HepG2 (cell line): ENCODE measurements around the gene DNAJC18. TPM values are rescaled to one million over a fixed set of nuclear protein-coding genes. Genes with fewer than 3 reads are reported as not detected.

Source experiments
- ATAC-seq: fragments of 200-7000 bp; cut with Tn5 transposase; 3 replicates; pipeline ENCODE4 v1.9.1; 2020; ENCODE audit warnings: mild to moderate bottlenecking, moderate library complexity
- BruUV-seq: library from RNA; stranded (reverse); fragments of 400-500 nt; replicated peaks from 2 replicates; lab custom pipeline; 2021; lab: Mats Ljungman, UMichigan
- CTCF ChIA-PET: fragments of 300-600 bp; formaldehyde crosslinking; extraction: SDS; loops from one replicate; lab custom pipeline; 2021; ENCODE audit warnings: low total read pairs, inconsistent platforms, low intra/inter-chr PET ratio; lab: Yijun Ruan, JAX
- POLR2A ChIA-PET: fragments of 350-600 bp; sonication (Branson Sonifier 250); formaldehyde crosslinking; loops from one replicate; lab custom pipeline; 2020; ENCODE audit warnings: antibody characterized with exemption, inconsistent platforms; lab: Yijun Ruan, JAX
- DNase-seq: peaks from one replicate; pipeline ENCODE4 v3.0.0-alpha.2; 2015; ENCODE audit warnings: low spot score
- FAIRE-seq: peaks from 3 replicates; lab custom pipeline; 2011; peaks lifted over from hg19 to GRCh38; lab: Jason Lieb, UNC
- H2AFZ ChIP-seq: one replicate; pipeline ENCODE4 v1.6.1; 2011; ENCODE audit warnings: low read length, inconsistent platforms
- H3K27ac ChIP-seq: fragments of 300-600 bp; 3 replicates; pipeline ENCODE4 v1.8.0; 2011; ENCODE audit warnings: mixed run types, mild to moderate bottlenecking, mixed read lengths, low read length, inconsistent platforms; ENCODE audit not compliant: insufficient read depth; ENCODE audit errors: extremely low read length
- H3K27me3 ChIP-seq, 2 experiments: fragments of 200-600 bp in 1 of 2; 2 replicates in 1 of 2; 3 replicates in 1 of 2; pipeline versions ENCODE4 v1.6.0 to v1.8.0; 2011; ENCODE audit warnings: low read length in 2 of 2, mild to moderate bottlenecking in 2 of 2, moderate library complexity in 2 of 2, inconsistent platforms in 1 of 2; ENCODE audit not compliant: insufficient read depth in 2 of 2, control insufficient read depth in 1 of 2
- H3K36me3 ChIP-seq, 2 experiments: fragments of 200-600 bp in 1 of 2; replicated peaks in 1 of 2; 2 replicates in 1 of 2; 3 replicates in 1 of 2; pipeline versions ENCODE4 v1.5.1 to v1.8.0; 2011; ENCODE audit warnings: low read length in 2 of 2, inconsistent platforms in 1 of 2; ENCODE audit not compliant: insufficient read depth in 2 of 2, control insufficient read depth in 1 of 2
- H3K4me1 ChIP-seq: 2 replicates; pipeline ENCODE4 v1.5.1; 2012; ENCODE audit warnings: low read length, inconsistent platforms; ENCODE audit not compliant: insufficient read depth
- H3K4me2 ChIP-seq: 2 replicates; pipeline ENCODE4 v1.6.0; 2011; ENCODE audit warnings: low read depth, low read length, inconsistent platforms
- H3K4me3 ChIP-seq, 3 experiments: fragments of 200-600 bp in 1 of 3; sonication (generic), shearing (Covaris generic) in 1 of 3; replicated peaks in 1 of 3; 2 replicates each; pipeline ENCODE4 v1.5.1; 2011 to 2016; ENCODE audit warnings: low read length in 3 of 3, inconsistent platforms in 2 of 3, low read depth in 2 of 3, mild to moderate bottlenecking in 2 of 3, control low read depth in 1 of 3, mixed read lengths in 1 of 3; ENCODE audit not compliant: insufficient read depth in 1 of 3
- H3K79me2 ChIP-seq: one replicate; pipeline ENCODE4 v1.6.1; 2011; ENCODE audit warnings: low read length, inconsistent platforms; ENCODE audit not compliant: insufficient read depth
- H3K9ac ChIP-seq: 2 replicates; pipeline ENCODE4 v1.6.0; 2011; ENCODE audit warnings: mild to moderate bottlenecking, low read depth, low read length, inconsistent platforms; ENCODE audit not compliant: insufficient read depth
- H3K9me3 ChIP-seq: 2 replicates; pipeline ENCODE4 v1.5.1; 2012; ENCODE audit warnings: mild to moderate bottlenecking, low read length
- H4K20me1 ChIP-seq: 2 replicates; pipeline ENCODE4 v1.6.0; 2011; ENCODE audit warnings: inconsistent platforms, mild to moderate bottlenecking, low read length, moderate library complexity; ENCODE audit not compliant: insufficient read depth
- IKZF1 ChIP-seq: fragments of 450-650 bp; IDR thresholded peaks from 2 replicates; pipeline ENCODE4 v1.7.1; 2016
- MNT ChIP-seq: fragments of 450-650 bp; IDR thresholded peaks from 2 replicates; pipeline ENCODE4 v1.6.1; 2016
- MZF1 ChIP-seq: sonication (generic); formaldehyde crosslinking; IDR thresholded peaks from 2 replicates; pipeline ENCODE4 v1.8.1; 2023; ENCODE audit warnings: mild to moderate bottlenecking, missing genetic modification reagents, borderline replicate concordance
- NPAS2 ChIP-seq: sonication (generic); formaldehyde crosslinking; IDR thresholded peaks from 2 replicates; pipeline ENCODE4 v1.8.0; 2022; ENCODE audit warnings: mild to moderate bottlenecking, missing genetic modification reagents, borderline replicate concordance
- RXRB ChIP-seq: IDR thresholded peaks from 2 replicates; pipeline ENCODE4 v1.6.1; 2016; ENCODE audit warnings: borderline replicate concordance, missing genetic modification reagents, missing compliant biosample characterization
- SMAD3 ChIP-seq: sonication (generic); formaldehyde crosslinking; IDR thresholded peaks from 2 replicates; pipeline ENCODE4 v1.4.0; 2020; ENCODE audit warnings: missing genetic modification reagents
- SRSF9 ChIP-seq: fragments of 200-400 bp; formaldehyde crosslinking; IDR thresholded peaks from 2 replicates; pipeline ENCODE4 v1.6.1; 2018; ENCODE audit warnings: borderline replicate concordance, mild to moderate bottlenecking, low read depth, low read length; ENCODE audit not compliant: insufficient read depth, poor library complexity, severe bottlenecking
- ZFP90 ChIP-seq: sonication (generic); formaldehyde crosslinking; IDR thresholded peaks from 2 replicates; pipeline ENCODE4 v1.8.0; 2022; ENCODE audit warnings: missing genetic modification reagents, mild to moderate bottlenecking, inconsistent platforms, borderline replicate concordance
- ZNF280B ChIP-seq: sonication (generic); formaldehyde crosslinking; IDR thresholded peaks from 2 replicates; pipeline ENCODE4 v1.5.0; 2020; ENCODE audit warnings: missing genetic modification reagents, mild to moderate bottlenecking, borderline replicate concordance
- ZNF329 ChIP-seq: sonication (generic); formaldehyde crosslinking; IDR thresholded peaks from 2 replicates; pipeline ENCODE4 v1.9.0; 2021; ENCODE audit warnings: low read depth, mild to moderate bottlenecking, missing genetic modification reagents
- ZNF557 ChIP-seq: sonication (generic); formaldehyde crosslinking; IDR thresholded peaks from 2 replicates; pipeline ENCODE4 v1.4.0; 2020; ENCODE audit warnings: missing genetic modification reagents
- ZNF709 ChIP-seq: sonication (generic); formaldehyde crosslinking; IDR thresholded peaks from 2 replicates; pipeline ENCODE4 v1.5.0; 2020; ENCODE audit warnings: mild to moderate bottlenecking, missing genetic modification reagents
- ZNF773 ChIP-seq: sonication (generic); formaldehyde crosslinking; IDR thresholded peaks from 2 replicates; pipeline ENCODE4 v1.4.0; 2020; ENCODE audit warnings: missing genetic modification reagents, borderline replicate concordance
- WGBS: methylation state at CpG from one replicate; pipeline ENCODE4 v1.1.6; 2017; ENCODE audit warnings: low lambda C conversion rate; 5-methylcytosine and 5-hydroxymethylcytosine counted together
- in situ Hi-C: cut with HindIII; loops from 2 replicates; pipeline ENCODE4 v1.10.0; 2017; ENCODE audit warnings: low pct_unique_long_range_greater_than_20kb; ENCODE audit not compliant: extremely low pct_ligation_motif_present
- intact Hi-C: fragments of 100-400 bp; cut with micrococcal nuclease; formaldehyde crosslinking; loops from one replicate; pipeline ENCODE4 v1.10.0; 2022; ENCODE audit not compliant: unreplicated experiment
- polyA plus RNA-seq, 8 experiments: library from polyadenylated mRNA; depleted of rRNA in 3 of 8; stranded (reverse) in 7 of 8; unstranded in 1 of 8; fragments of >200 nt; fragmentation: Illumina TruSeq in 4 of 8; extraction: Trizol in 4 of 8; gene quantifications; 2 replicates each; pipeline versions ENCODE4 v1.2.1 to v1.2.3, GENCODE V29; 2011 to 2016; ENCODE audit warnings: low read depth in 4 of 8, missing spikeins in 1 of 8, mixed read lengths in 1 of 8; ENCODE audit not compliant: insufficient read depth in 1 of 8
- total RNA-seq, 5 experiments: library from RNA; depleted of rRNA; stranded (reverse); fragments of >200 nt; fragmentation: Illumina TruSeq; extraction: Trizol; gene quantifications; 2 replicates each; pipeline ENCODE4 v1.2.3, GENCODE V29; 2016; ENCODE audit warnings: low read depth in 1 of 5
- TF ChIP-seq, protein P1 (sequence below): sonication (generic); formaldehyde crosslinking; IDR thresholded peaks from 2 replicates; pipeline ENCODE4 v1.9.0; 2021; ENCODE audit warnings: missing genetic modification reagents, borderline replicate concordance
- TF ChIP-seq, protein P2 (sequence below): sonication (generic); formaldehyde crosslinking; IDR thresholded peaks from 2 replicates; pipeline ENCODE4 v1.5.0; 2020; ENCODE audit warnings: mild to moderate bottlenecking, missing genetic modification reagents, moderate library complexity

The DNAJC18 gene
- total and polyA plus RNA-seq, 2 of the 13 experiments (the other 11 are each of a cell fraction or from before 2014, with no cell fraction given) = 6.5 to 6.6 TPM

GRCh38 chr5:139403787-139404483, 35.4 kb downstream of the DNAJC18 start, which contains the start of gene SPATA24:
Gene SPATA24, minus strand, starts transcription at chr5:139404089. Its CDS starts 29 bp downstream, at chr5:139404060.
- H3K79me2 ChIP-seq = peaks cover 2% of the 10 kb centered on the region
- ATAC-seq (peak; percentile 94), FAIRE-seq (peak; percentile 72), DNase-seq (peak; percentile 89)
- H2AFZ ChIP-seq = peak within 1 kb of the TSS; percentile 34
- H3K4me2 ChIP-seq = peak within 1 kb of the TSS; percentile 99
- H3K4me3 ChIP-seq = peak within 1 kb of the TSS; percentile 59 to 77 (median 60)
- no peaks in the 10 kb centered on the region for H3K27me3 ChIP-seq
- peaks cover 52% of the 10 kb centered on the region for H3K4me1 ChIP-seq
- no peaks in the 10 kb centered on the region; a peak in 2 of 5 replicates for H3K36me3 ChIP-seq
- BruUV-seq = no TSS peak
- under 1% methylated on average over 27 of the region's 41 CpGs for WGBS
- peak within 1 kb of the TSS; percentile 76 for H3K9ac ChIP-seq
- H3K9me3 ChIP-seq = no peaks in the 10 kb centered on the region
- POLR2A ChIA-PET = interaction anchor here (0.7 to 1.4 kb wide), 8 partner anchors 9 to 99 kb away, joined by 3 to 8 read pairs (median 4); partner anchors contain the start of genes DNAJC18, PROB1 and SLC23A1
- in situ Hi-C loops = no loop called here
- CTCF ChIA-PET = no interaction called here
- intact Hi-C loops = loop anchor here (2.0 kb wide), 1 partner anchor 19 kb away; no protein-coding TSS in a partner anchor
- peak within 1 kb of the TSS; percentile 78 for H3K27ac ChIP-seq
- H4K20me1 ChIP-seq = no peaks in the 10 kb centered on the region; the same call in 1 of the 2 replicates
- TF ChIP-seq ZNF557 (CRISPR knock-in tag) = no peak
- no peak for TF ChIP-seq ZNF773
- no peak for TF ChIP-seq IKZF1
- no peak for TF ChIP-seq RXRB
- TF ChIP-seq MZF1 = 0 out of 2 replicates have a peak, but pooled peaks have one; percentile 89
- TF ChIP-seq ZNF280B = no peak
- TF ChIP-seq SRSF9 = no peak
- TF ChIP-seq, protein P1, sequence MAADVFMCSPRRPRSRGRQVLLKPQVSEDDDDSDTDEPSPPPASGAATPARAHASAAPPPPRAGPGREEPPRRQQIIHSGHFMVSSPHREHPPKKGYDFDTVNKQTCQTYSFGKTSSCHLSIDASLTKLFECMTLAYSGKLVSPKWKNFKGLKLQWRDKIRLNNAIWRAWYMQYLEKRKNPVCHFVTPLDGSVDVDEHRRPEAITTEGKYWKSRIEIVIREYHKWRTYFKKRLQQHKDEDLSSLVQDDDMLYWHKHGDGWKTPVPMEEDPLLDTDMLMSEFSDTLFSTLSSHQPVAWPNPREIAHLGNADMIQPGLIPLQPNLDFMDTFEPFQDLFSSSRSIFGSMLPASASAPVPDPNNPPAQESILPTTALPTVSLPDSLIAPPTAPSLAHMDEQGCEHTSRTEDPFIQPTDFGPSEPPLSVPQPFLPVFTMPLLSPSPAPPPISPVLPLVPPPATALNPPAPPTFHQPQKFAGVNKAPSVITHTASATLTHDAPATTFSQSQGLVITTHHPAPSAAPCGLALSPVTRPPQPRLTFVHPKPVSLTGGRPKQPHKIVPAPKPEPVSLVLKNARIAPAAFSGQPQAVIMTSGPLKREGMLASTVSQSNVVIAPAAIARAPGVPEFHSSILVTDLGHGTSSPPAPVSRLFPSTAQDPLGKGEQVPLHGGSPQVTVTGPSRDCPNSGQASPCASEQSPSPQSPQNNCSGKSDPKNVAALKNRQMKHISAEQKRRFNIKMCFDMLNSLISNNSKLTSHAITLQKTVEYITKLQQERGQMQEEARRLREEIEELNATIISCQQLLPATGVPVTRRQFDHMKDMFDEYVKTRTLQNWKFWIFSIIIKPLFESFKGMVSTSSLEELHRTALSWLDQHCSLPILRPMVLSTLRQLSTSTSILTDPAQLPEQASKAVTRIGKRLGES (CRISPR knock-in tag) = no peak
- TF ChIP-seq ZNF709 (CRISPR knock-in tag) = no peak; the same call in 1 of the 2 replicates
- no peak for TF ChIP-seq NPAS2 (CRISPR knock-in tag)
- peak; percentile 86 for TF ChIP-seq ZFP90 (CRISPR knock-in tag)
- TF ChIP-seq SMAD3 = no peak
- TF ChIP-seq MNT = peak; percentile 53; the same call in 1 of the 2 replicates
- TF ChIP-seq, protein P2, sequence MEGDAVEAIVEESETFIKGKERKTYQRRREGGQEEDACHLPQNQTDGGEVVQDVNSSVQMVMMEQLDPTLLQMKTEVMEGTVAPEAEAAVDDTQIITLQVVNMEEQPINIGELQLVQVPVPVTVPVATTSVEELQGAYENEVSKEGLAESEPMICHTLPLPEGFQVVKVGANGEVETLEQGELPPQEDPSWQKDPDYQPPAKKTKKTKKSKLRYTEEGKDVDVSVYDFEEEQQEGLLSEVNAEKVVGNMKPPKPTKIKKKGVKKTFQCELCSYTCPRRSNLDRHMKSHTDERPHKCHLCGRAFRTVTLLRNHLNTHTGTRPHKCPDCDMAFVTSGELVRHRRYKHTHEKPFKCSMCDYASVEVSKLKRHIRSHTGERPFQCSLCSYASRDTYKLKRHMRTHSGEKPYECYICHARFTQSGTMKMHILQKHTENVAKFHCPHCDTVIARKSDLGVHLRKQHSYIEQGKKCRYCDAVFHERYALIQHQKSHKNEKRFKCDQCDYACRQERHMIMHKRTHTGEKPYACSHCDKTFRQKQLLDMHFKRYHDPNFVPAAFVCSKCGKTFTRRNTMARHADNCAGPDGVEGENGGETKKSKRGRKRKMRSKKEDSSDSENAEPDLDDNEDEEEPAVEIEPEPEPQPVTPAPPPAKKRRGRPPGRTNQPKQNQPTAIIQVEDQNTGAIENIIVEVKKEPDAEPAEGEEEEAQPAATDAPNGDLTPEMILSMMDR (CRISPR knock-in tag) = peak; percentile 18; the same call in 1 of the 2 replicates
- TF ChIP-seq ZNF329 (CRISPR knock-in tag) = no peak
